Measurements from ENCODE around the gene DYNC1H1. TPM values are rescaled to one million over a fixed set of nuclear protein-coding genes. Genes with fewer than 3 reads are reported as not detected.
A peak's percentile ranks its signal among the peaks of the same experiment; 100 is the strongest.

Gene DYNC1H1
- total RNA-seq, 4 donors from 2014 or later, result 386 to 531 (median 472) TPM

- Histone ChIP-seq H3K4me3 (no peak overlapping the region), H3K27me3 (no peaks in the 10 kb centered on the region), H3K36me3 (no peaks in the 10 kb centered on the region), H3K9me3 (no peaks in the 10 kb centered on the region), H3K4me1 (peaks cover 0 to 21% (median 0%) of the 10 kb centered on the region in 4 donors), H3K27ac (peak overlapping the region in 1 of 4 donors; percentile 79)
- DNase-seq, result peak in 1 of 3 donors; percentile 35
- TF ChIP-seq POLR2A (IDR thresholded peaks at IDR 0.05), result no peak
- TF ChIP-seq, protein P1, sequence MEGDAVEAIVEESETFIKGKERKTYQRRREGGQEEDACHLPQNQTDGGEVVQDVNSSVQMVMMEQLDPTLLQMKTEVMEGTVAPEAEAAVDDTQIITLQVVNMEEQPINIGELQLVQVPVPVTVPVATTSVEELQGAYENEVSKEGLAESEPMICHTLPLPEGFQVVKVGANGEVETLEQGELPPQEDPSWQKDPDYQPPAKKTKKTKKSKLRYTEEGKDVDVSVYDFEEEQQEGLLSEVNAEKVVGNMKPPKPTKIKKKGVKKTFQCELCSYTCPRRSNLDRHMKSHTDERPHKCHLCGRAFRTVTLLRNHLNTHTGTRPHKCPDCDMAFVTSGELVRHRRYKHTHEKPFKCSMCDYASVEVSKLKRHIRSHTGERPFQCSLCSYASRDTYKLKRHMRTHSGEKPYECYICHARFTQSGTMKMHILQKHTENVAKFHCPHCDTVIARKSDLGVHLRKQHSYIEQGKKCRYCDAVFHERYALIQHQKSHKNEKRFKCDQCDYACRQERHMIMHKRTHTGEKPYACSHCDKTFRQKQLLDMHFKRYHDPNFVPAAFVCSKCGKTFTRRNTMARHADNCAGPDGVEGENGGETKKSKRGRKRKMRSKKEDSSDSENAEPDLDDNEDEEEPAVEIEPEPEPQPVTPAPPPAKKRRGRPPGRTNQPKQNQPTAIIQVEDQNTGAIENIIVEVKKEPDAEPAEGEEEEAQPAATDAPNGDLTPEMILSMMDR (IDR thresholded peaks at IDR 0.05), result no peak
These were observed 5.8 kb upstream of the DYNC1H1 start for GRCh38 chr14:101958418-101959180.

DNA sequence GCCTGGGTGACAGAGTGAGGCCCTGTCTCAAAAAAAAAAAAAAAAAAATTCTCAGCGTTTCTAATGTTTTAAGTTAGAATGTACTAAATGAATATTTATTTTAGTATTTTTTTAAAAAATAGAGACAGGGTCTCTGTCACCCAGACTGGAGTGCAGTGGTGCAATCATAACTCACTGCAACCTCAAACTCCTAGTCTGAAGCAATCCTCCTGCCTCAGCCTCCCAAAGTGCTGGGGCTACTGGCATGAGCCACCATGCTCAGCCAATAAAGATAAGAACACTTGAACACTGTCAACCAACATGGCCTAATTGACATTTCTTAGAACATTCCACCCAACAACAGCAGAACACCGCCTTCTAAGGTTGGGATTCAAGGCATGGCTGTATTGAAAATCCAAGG is 5.1 kb upstream of the DYNC1H1 start:
- H3K4me1 ChIP-seq, result peaks cover 0 to 27% (median 0%) of the 10 kb centered on the region in 4 donors
- H3K9me3 ChIP-seq, result no peaks in the 10 kb centered on the region
- no peak for DNase-seq
- H3K4me3 ChIP-seq, result no peak overlapping the region
- H3K36me3 ChIP-seq, result no peaks in the 10 kb centered on the region
- no peaks in the 10 kb centered on the region for H3K27me3 ChIP-seq
- peak overlapping the region in 1 of 4 donors; percentile 41 for H3K27ac ChIP-seq
- TF ChIP-seq POLR2A (IDR thresholded peaks at IDR 0.05), result no peak
- TF ChIP-seq, protein P1 (IDR thresholded peaks at IDR 0.05), result no peak

- H3K4me1 ChIP-seq, result peaks cover 0 to 27% (median 0%) of the 10 kb centered on the region in 4 donors
- H3K36me3 ChIP-seq, result no peaks in the 10 kb centered on the region
- no peaks in the 10 kb centered on the region for H3K27me3 ChIP-seq
- no peaks in the 10 kb centered on the region for H3K9me3 ChIP-seq
- TF ChIP-seq, protein P1 (IDR thresholded peaks at IDR 0.05), result peak in 2 of 6 experiments; percentile 28 to 32
- TF ChIP-seq POLR2A (IDR thresholded peaks at IDR 0.05), result no peak
- H3K4me3 ChIP-seq, result no peak overlapping the region
- no peak overlapping the region for H3K27ac ChIP-seq
- DNase-seq, result peak in 1 of 3 donors; percentile 47
These were observed 4.1 kb upstream of the DYNC1H1 start for GRCh38 chr14:101960225-101960624.

DNA sequence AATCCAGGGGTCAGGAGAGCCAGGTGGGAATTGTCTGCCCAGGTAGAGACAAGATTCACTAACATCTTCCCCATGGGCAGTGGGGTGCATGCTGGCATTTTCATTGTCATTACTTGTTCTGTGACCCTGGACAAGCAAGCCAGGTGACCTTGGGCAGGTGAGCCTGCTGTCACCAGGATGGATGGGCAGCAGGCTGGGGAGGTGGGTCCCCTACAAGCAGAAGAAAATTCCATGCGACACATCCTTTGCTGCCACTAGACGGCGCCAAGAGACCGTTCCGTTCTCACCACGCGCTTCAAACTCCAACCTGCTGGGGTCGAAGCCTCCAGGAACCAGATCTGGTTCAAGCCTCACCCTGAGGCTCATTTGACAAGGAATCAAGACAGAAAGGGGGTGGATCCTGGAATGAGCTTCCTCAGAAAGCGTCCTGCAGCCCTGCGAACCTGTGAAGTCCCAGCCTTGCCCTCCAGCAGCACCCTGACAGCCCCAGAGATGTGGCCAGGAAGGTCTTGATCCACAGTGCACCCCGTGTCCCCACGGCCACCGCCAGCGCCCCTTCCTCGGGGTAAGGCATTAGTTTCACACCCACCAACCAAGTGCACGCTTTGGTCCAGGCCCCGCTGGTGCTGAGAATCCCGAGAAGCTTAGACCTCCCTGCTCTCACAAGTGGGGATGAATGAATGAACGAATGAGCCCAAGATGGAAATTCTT is 3.2 kb upstream of the DYNC1H1 start:
- no peaks in the 10 kb centered on the region for H3K27me3 ChIP-seq
- H3K27ac ChIP-seq, result no peak overlapping the region
- no peaks in the 10 kb centered on the region for H3K36me3 ChIP-seq
- H3K4me3 ChIP-seq, result no peak overlapping the region
- H3K9me3 ChIP-seq, result no peaks in the 10 kb centered on the region
- DNase-seq, result peak; percentile 68 to 89 (median 79)
- TF ChIP-seq, protein P1 (IDR thresholded peaks at IDR 0.05), result peak; percentile 84 to 93 (median 86)
- no peak for TF ChIP-seq POLR2A (IDR thresholded peaks at IDR 0.05)
- peaks cover 0 to 34% (median 0%) of the 10 kb centered on the region in 4 donors for H3K4me1 ChIP-seq

DNA sequence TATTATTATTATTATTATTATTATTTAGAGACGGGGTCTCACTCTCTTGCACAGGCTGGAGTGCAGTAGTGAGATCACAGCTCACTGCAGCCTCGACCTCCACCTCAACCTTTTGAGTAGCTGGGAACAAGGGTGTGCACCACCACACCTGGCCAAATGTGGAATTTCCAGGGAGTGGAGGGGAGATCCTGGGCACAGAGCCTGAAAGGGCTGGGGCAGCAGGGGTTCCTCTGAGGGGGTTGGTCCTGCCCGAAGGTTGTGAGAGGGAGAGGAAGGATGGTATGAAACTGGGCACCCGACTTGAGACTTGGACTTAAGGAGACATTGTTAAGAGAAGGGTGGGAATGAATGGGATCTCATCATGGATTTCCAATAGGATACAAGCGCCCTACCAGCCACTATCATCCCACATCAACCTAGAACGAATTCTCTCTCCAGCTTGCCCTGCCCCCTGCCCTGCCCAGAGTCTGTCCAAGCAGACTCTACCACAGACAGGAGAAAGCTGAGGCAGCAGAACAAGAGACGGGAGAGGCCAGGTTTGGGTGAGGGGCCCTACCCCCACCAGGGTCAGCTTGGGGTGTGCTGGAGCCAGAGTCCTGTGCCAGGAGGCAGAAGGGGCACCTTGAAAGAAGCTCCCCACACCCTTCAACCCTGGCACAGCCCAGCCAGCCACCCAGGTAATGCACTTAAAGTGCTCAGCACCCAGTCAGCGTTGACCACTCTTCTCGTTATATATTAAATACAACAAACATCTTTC is 2.4 kb upstream of the DYNC1H1 start:
- Histone ChIP-seq H3K4me1 (peaks cover 0 to 41% (median 0%) of the 10 kb centered on the region in 4 donors), H3K4me3 (no peak overlapping the region), H3K9me3 (no peaks in the 10 kb centered on the region), H3K27ac (peak overlapping the region in 2 of 4 donors; percentile 5 to 41), H3K36me3 (no peaks in the 10 kb centered on the region), H3K27me3 (no peaks in the 10 kb centered on the region)
- TF ChIP-seq POLR2A (IDR thresholded peaks at IDR 0.05), result no peak
- TF ChIP-seq, protein P1 (IDR thresholded peaks at IDR 0.05), result no peak
- peak in 1 of 3 donors; percentile 33 for DNase-seq
